ENCODE data around the gene BUD31. TPM values are rescaled to one million over a fixed set of nuclear protein-coding genes. Genes with fewer than 3 reads are reported as not detected.

Gene BUD31
- total RNA-seq, 1 donor: 124 TPM

- Histone ChIP-seq H3K9me3 (ENCODE audit: low read depth, low read length) (no peaks in the 10 kb centered on the region), H3K4me1 (ENCODE audit: insufficient read depth, low read length) (peaks cover 32% of the 10 kb centered on the region), H3K4me3 (ENCODE audit: insufficient read depth, low read length) (no peak overlapping the region), H2AFZ (ENCODE audit: low read length) (no peak overlapping the region), H4K20me1 (ENCODE audit: insufficient read depth, low read length) (peaks cover 56% of the 10 kb centered on the region), H3K4me2 (ENCODE audit: insufficient read depth, low read length) (peak overlapping the region; percentile 4), H3K79me2 (ENCODE audit: insufficient read depth, low read length) (peaks cover 70% of the 10 kb centered on the region), H3K36me3 (ENCODE audit: insufficient read depth, low read length) (peaks cover 46% of the 10 kb centered on the region), H3K27ac (ENCODE audit: low read depth, low read length) (no peak overlapping the region), H3K27me3 (ENCODE audit: insufficient read depth, low read length) (no peaks in the 10 kb centered on the region)
- no peak for TF ChIP-seq CTCF (IDR thresholded peaks at IDR 0.05; ENCODE audit: extremely low read depth, low read depth, low read length)
- DNase-seq (ENCODE audit: insufficient read length, low spot score, missing footprints): peak; percentile 95
These were observed 4.4 kb upstream of the BUD31 start for GRCh38 chr7:99404235-99404976.

GRCh38 chr7:99404977-99405320 is 3.8 kb upstream of the BUD31 start:
- no peak for TF ChIP-seq CTCF (IDR thresholded peaks at IDR 0.05; ENCODE audit: extremely low read depth, low read depth, low read length)
- Histone ChIP-seq H4K20me1 (ENCODE audit: insufficient read depth, low read length) (peaks cover 59% of the 10 kb centered on the region), H3K4me1 (ENCODE audit: insufficient read depth, low read length) (peaks cover 37% of the 10 kb centered on the region), H3K4me2 (ENCODE audit: insufficient read depth, low read length) (no peak overlapping the region), H3K4me3 (ENCODE audit: insufficient read depth, low read length) (no peak overlapping the region), H3K27me3 (ENCODE audit: insufficient read depth, low read length) (no peaks in the 10 kb centered on the region), H3K9me3 (ENCODE audit: low read depth, low read length) (no peaks in the 10 kb centered on the region), H2AFZ (ENCODE audit: low read length) (no peak overlapping the region), H3K36me3 (ENCODE audit: insufficient read depth, low read length) (peaks cover 40% of the 10 kb centered on the region), H3K79me2 (ENCODE audit: insufficient read depth, low read length) (peaks cover 76% of the 10 kb centered on the region), H3K27ac (ENCODE audit: low read depth, low read length) (no peak overlapping the region)
- DNase-seq (ENCODE audit: insufficient read length, low spot score, missing footprints): no peak

- H2AFZ ChIP-seq (ENCODE audit: low read length): no peak overlapping the region
- no peak for TF ChIP-seq CTCF (IDR thresholded peaks at IDR 0.05; ENCODE audit: extremely low read depth, low read depth, low read length)
- peaks cover 39% of the 10 kb centered on the region for H3K36me3 ChIP-seq (ENCODE audit: insufficient read depth, low read length)
- H3K27me3 ChIP-seq (ENCODE audit: insufficient read depth, low read length): no peaks in the 10 kb centered on the region
- peak overlapping the region; percentile 98 for H3K27ac ChIP-seq (ENCODE audit: low read depth, low read length)
- H3K79me2 ChIP-seq (ENCODE audit: insufficient read depth, low read length): peaks cover 88% of the 10 kb centered on the region
- peak; percentile 59 for DNase-seq (ENCODE audit: insufficient read length, low spot score, missing footprints)
- H4K20me1 ChIP-seq (ENCODE audit: insufficient read depth, low read length): peaks cover 63% of the 10 kb centered on the region
- peaks cover 39% of the 10 kb centered on the region for H3K4me1 ChIP-seq (ENCODE audit: insufficient read depth, low read length)
- H3K9me3 ChIP-seq (ENCODE audit: low read depth, low read length): no peaks in the 10 kb centered on the region
- peak overlapping the region; percentile 83 for H3K4me3 ChIP-seq (ENCODE audit: insufficient read depth, low read length)
- peak overlapping the region; percentile 95 for H3K4me2 ChIP-seq (ENCODE audit: insufficient read depth, low read length)
These were observed 2.2 kb upstream of the BUD31 start for GRCh38 chr7:99406557-99406956.

GRCh38 chr7:99407872-99408378 is 844 bp upstream of the BUD31 start:
- DNase-seq (ENCODE audit: insufficient read length, low spot score, missing footprints): peak; percentile 97
- peaks cover 39% of the 10 kb centered on the region for H3K4me1 ChIP-seq (ENCODE audit: insufficient read depth, low read length)
- H3K4me3 ChIP-seq (ENCODE audit: insufficient read depth, low read length): peak overlapping the region; percentile 83
- peaks cover 37% of the 10 kb centered on the region for H3K36me3 ChIP-seq (ENCODE audit: insufficient read depth, low read length)
- H3K27me3 ChIP-seq (ENCODE audit: insufficient read depth, low read length): no peaks in the 10 kb centered on the region
- TF ChIP-seq CTCF (IDR thresholded peaks at IDR 0.05; ENCODE audit: extremely low read depth, low read depth, low read length): no peak
- H3K4me2 ChIP-seq (ENCODE audit: insufficient read depth, low read length): peak overlapping the region; percentile 95
- H3K9me3 ChIP-seq (ENCODE audit: low read depth, low read length): no peaks in the 10 kb centered on the region
- peaks cover 61% of the 10 kb centered on the region for H4K20me1 ChIP-seq (ENCODE audit: insufficient read depth, low read length)
- H2AFZ ChIP-seq (ENCODE audit: low read length): peak overlapping the region; percentile 87
- peaks cover 91% of the 10 kb centered on the region for H3K79me2 ChIP-seq (ENCODE audit: insufficient read depth, low read length)
- peak overlapping the region; percentile 98 for H3K27ac ChIP-seq (ENCODE audit: low read depth, low read length)

All from osteoblast (primary cell).